Epithelial cell of proximal tubule (primary cell): ENCODE results near the gene CCDC74A. TPM values are rescaled to one million over a fixed set of nuclear protein-coding genes. Genes with fewer than 3 reads are reported as not detected.
"Not testable (repeated sequence)": the region's sequence is repeated elsewhere in the genome, so short reads cannot be mapped to it uniquely, and the experiment has no call there.

Experiments used
- DNase-seq: peaks from one replicate; pipeline ENCODE4 v3.0.0-alpha.2; 2011; ENCODE audit warnings: low read depth
- H3K4me3 ChIP-seq: 2 replicates; pipeline ENCODE4 v1.5.1; 2011; ENCODE audit warnings: low read depth, mild to moderate bottlenecking, low read length
- total RNA-seq: library from RNA; depleted of rRNA; stranded (reverse); fragments of >200 nt; gene quantifications from 2 replicates; pipeline ENCODE4 v1.2.3, GENCODE V29; 2015
- TF ChIP-seq, protein P1 (sequence below): conservative IDR thresholded peaks from 2 replicates; pipeline ENCODE4 v1.5.1; 2012; ENCODE audit warnings: low read depth, mild to moderate bottlenecking, low read length

The CCDC74A gene
- total RNA-seq, 1 donor from 2014 or later, result 27.8 TPM

DNA sequence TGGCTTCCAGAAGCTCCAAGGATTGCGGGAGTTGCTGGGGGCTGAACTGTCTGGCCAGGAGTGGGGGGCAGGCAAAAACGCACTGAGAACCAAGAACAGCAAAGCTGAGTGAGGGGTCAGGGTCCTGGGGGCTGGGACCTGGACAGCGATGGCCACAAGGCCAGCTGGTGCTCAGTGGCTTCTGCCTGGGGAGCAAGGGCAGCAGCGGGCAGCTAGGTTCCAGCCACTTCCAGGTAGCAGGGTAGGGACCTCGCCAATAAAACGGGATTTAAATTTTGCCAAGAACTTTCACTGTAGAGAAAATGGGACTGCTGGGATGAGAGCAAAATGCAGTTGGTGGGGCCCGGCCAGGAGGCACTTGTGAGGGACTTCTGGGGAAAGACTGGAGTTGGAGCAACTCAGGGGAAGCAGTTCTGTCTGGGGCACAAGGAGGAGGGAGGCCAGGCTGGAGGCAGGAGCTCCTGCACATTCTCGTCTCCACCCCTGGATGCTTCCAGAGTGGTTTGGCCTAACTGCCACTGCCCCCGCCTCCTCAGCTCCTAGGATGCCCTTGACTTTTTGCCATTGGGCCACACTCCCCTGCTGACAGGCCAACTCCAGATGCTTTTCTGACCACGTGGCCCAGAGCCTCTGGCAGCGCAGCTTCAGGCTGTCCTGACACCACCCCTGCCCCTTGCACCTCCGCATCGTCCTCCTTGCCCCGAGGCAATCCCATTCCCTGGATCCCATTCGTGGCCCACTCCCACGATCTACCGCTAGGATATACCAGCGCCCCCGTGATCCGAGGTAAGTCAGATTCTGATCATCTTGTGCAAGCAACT lies 5.5 kb upstream of the CCDC74A start:
- no peak for DNase-seq
- no peak overlapping the region for H3K4me3 ChIP-seq
- TF ChIP-seq, protein P1, sequence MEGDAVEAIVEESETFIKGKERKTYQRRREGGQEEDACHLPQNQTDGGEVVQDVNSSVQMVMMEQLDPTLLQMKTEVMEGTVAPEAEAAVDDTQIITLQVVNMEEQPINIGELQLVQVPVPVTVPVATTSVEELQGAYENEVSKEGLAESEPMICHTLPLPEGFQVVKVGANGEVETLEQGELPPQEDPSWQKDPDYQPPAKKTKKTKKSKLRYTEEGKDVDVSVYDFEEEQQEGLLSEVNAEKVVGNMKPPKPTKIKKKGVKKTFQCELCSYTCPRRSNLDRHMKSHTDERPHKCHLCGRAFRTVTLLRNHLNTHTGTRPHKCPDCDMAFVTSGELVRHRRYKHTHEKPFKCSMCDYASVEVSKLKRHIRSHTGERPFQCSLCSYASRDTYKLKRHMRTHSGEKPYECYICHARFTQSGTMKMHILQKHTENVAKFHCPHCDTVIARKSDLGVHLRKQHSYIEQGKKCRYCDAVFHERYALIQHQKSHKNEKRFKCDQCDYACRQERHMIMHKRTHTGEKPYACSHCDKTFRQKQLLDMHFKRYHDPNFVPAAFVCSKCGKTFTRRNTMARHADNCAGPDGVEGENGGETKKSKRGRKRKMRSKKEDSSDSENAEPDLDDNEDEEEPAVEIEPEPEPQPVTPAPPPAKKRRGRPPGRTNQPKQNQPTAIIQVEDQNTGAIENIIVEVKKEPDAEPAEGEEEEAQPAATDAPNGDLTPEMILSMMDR, result no peak

DNA sequence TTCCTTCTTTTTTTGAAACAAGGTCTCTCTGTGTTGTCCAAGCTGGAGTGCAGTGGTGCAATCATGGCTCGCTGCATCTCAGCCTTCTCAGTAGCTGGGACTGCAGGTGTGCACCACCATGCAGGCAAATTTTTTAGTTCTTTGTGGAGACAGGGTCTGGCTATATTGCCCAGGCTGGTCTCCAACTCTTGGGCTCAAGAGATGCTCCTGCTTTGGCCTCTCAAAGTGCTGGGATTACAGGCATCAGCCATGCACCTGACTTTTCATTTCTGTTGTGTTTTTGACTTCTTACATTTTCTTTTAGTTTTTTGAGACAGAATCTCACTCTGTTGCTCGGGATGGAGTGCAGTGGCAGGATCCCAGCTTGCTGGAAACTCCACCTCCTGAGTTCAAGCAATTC lies 2.4 kb upstream of the CCDC74A start:
- not testable (repeated sequence) for H3K4me3 ChIP-seq

DNA sequence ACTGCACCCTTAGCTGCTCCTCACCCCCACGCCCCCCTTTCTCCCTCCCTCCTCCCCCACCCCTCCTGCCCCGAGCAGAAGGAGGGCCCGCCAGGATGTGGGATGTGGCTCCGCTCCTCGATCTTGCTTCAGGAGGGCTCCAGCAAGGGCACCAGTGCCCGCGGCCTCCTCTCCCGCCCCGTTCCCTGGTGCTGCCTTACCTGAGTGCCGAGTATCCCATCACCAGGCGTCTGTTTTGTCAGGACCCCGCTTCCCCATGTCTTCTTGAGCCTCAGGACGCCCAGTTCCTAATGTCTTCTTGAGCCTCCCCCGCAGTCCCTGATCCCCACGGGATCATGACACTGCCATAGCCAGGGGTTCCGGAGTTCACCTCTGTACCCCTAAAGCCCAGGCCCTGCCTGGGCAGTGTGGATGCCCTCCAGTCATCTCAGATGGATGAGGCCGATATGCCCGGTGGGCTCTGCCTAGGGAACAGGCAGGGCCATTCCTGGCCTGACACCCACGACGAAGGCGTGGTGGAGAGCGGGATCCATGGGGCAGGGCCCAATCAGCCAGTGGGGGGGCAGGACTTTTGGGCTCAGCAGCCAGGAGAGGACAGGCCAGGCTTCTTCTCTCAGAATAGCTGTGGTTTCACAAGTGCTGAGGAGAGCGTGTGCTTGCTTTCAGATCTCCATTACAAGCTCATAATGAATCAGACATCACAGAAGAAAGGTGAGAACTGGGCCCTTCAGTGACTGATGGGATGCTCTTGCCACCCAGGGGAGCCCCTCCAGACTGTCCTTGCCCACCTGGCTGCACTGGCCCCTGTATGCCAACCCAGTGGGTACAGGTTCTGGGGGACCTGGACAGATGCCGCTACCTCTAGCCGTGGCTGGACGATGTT lies 1.5 kb downstream of the CCDC74A start:
- peak overlapping the region; percentile 47 for H3K4me3 ChIP-seq
- not testable (repeated sequence) for DNase-seq

More for the DNA sequence above, 2.4 kb upstream of the CCDC74A start:
- not testable (repeated sequence) for DNase-seq

DNA sequence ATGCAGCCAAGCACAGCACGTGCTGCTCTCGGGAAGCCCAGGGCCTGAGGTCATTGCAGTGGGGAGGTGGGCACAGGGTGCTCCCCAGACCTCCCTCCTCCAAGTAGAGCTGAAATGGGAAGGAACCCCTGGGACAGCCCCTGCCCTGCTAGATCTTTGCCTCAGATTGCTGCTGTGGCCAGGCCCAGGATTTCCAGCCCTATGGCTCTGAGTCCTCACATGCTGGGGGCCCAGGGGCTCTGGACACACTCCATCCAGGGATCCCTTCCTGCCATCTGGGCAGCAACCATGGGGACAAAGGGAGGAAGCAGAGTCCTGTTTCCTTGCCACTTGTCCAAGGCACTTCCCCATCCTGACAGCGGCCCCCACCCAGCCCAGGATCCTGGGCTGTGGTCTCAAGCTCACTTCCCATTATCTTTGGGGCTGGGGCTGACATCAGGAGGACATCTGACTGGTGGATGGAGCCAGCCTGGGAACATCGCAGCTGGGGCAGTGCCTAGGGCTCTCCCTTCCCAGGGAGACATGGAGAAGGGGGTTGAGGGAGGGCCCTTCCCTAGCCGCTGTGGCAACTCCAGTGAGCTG lies 2.3 kb downstream of the CCDC74A start:
- not testable (repeated sequence) for H3K4me3 ChIP-seq, DNase-seq

DNA sequence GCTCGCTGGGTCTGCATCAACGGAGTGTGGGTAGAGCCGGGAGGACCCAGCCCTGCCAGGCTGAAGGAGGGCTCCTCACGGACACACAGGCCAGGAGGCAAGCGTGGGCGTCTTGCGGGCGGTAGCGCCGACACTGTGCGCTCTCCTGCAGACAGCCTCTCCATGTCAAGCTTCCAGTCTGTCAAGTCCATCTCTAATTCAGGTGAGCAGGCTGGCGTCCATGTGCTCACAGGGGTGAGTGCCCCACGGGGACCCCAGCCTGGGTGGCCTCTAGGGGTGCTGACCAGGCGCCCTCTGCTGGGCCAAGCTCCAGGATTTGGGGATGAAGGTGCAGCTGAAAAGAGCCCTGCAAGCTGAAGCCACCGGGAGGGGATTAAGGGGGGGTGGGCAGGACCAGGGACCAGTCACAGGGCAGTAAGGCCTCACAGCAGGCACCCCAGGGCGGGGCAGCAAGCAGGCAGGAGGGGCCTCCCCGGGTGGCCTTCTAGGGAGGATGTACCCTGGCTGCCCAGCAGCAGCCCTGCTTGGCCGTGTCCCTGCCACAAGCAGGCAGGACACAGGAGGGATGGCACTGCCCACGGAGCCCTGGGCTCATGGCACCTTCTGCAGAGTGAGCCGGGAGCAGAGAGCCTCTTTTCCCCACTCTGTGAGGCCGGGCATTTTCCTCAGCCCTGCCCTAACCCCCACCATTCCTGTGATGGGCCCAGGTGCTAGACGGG lies 3.1 kb downstream of the CCDC74A start:
- DNase-seq, H3K4me3 ChIP-seq: not testable (repeated sequence)

DNA sequence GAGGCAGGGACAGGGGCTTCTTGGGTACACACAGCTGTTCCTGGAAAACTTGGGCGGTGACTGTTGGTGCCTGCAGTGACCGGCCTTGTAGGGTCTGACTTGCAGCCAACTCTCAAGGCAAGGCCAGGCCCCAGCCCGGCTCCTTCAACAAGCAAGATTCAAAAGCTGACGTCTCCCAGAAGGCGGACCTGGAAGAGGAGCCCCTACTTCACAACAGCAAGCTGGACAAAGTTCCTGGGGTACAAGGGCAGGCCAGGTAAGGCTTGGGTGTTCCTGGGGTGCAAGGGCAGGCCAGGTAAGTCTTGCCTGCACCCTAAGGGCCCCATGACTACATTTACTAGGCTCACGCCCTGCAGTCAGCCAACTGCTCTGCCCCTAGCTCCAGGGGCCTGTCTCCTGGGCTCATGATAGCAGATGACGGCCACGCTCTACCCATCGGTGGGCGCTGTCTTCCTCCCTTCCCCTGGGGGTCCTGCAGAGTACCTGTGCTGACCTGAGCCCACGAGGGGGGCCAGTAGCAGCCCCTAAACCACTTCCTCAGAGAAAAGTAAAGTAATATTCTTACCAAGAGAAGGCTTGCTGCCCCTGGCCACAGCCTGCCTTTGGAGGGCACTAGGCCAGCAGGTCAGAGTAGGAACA lies 4.0 kb downstream of the CCDC74A start:
- not testable (repeated sequence) for H3K4me3 ChIP-seq, DNase-seq

DNA sequence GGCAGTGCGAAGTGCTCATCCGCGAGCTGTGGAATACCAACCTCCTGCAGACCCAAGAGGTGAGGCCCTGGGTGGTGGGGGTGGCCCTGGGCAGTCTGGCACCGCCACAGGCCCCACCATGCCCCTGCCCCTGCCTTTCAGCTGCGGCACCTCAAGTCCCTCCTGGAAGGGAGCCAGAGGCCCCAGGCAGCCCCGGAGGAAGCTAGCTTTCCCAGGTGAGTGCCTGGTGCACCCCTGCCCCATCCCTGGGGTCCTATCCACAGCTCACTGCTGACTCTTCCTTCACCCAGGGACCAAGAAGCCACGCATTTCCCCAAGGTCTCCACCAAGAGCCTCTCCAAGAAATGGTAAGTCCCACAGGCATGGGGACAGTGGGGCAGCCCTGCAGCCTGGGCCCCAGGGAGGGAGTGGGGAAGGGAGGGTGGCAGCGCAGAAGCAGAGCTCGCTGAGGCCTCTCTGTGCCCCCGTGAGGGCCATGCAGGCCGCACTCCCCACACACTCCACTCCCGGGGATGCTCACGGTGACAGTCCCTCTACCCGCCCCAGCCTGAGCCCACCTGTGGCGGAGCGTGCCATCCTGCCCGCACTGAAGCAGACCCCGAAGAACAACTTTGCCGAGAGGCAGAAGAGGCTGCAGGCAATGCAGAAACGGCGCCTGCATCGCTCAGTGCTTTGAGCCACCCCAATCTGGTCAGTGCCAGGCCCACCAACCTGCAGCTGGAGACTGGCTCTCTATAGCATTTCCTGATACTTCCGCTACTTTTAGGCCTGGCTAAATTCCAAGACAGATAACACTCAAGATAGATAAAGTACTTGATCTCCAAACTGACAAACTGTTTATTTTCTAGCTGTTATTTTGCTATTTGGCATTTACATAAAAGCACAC lies 5.3 kb downstream of the CCDC74A start:
- not testable (repeated sequence) for H3K4me3 ChIP-seq, DNase-seq

DNA sequence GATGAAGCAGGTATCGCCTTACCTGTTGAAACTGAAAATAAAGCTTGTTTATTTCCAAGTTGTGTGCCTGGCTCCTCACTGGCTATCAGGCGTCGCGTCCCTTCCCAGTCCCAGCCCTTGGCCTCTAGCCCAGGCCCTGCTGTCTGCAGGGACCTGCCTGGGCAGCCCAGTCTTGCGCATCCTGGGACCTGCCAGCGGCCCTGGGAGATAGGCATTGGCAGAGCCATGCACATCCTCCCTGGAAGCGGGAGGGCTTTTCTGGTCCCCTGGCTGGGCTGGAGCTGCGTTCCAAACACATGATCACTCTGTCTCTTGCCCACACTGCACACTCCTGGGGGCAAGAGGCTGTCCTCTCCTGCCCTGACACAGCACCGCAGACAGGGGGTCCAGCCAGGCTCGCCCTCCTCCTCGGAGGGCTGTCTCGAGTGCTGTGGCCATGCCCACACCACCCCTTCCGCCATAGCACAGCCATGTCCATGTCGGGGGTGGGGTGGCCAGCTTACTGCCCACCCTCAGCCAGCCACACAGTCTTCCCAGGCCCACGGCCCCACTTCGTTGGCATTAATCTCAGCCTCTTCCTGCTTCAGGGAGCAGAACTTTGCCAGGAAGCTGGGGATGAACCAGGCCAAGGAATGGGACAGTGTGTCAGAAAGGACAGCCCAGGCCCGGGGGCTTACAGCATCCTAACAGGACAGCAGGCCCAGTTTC lies 6.1 kb downstream of the CCDC74A start:
- DNase-seq, H3K4me3 ChIP-seq: not testable (repeated sequence)

DNA sequence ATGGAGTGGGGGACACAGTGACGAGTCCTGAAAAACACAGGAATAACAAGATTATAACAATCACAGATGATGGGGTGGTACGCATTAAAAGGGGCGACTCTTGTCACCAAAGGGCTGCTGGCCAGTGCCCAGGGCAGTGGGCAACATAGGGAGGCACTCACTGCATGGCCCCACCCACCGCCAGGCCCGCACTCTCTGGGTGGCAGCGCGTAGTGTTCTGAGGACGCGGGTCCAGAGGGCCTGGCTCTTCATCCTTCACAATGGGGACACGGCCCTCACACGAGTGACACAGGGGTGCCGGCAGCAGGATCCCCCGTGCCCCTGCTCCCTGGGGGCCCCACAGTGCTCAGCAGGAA lies 6.6 kb downstream of the CCDC74A start:
- H3K4me3 ChIP-seq, DNase-seq: not testable (repeated sequence)

DNA sequence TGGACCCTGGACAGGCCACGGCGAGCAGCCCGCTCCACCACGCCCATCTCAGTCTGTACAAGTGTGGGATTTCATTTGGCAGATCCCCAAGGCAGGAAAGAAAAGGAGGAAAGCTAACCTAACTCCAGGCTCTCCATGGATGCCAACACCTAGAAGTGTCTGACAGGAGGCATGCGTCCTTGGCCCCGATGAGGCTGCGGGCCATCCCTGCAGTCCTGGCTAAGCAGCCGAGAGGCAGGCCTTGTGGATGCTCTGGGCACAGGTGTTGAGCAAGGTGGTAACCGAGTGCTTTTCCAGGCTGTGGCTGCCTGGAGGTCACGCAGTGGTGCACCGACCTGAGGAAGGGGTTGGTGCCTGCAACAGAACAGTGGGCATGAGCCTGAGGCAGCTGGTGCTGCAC lies 7.3 kb downstream of the CCDC74A start:
- DNase-seq, H3K4me3 ChIP-seq: not testable (repeated sequence)
